Activated T-helper 1 cell treated with Interleukin-2 at 50 U/mL for 16 hours (primary cell): ENCODE measurements around the gene EFCAB9.
"Not testable (repeated sequence)": the region's sequence is repeated elsewhere in the genome, so short reads cannot be mapped to it uniquely, and the experiment has no call there.

ENCODE experiments used
- DNase-seq: peaks from one replicate; pipeline ENCODE4 v3.0.0-alpha.2; 2020; ENCODE audit warnings: low read depth

EFCAB9 gene

DNA sequence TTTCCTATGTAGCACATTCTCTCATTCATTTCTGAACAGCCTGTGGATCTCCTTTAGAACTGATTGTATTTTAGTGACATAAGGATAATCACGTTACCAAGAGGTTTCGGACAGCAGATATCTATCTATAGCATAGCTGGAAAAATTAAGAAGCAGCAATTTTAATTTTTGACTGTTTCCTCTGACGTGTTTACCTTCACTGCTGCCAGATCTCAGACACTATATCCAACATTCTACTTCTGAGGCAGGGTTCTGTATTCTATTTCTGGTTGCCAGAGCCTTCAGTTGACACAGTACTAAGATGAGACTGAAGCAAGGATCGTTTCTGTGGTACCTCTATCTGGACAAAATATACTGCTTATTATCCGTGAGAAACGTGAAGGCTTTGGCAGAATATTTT, at the start of gene EFCAB9:
Gene EFCAB9 (plus strand): TSS at position 301 of the 400 bp plus-strand sequence. CDS start 1 bp downstream, at position 302.
- no peak for DNase-seq

DNA sequence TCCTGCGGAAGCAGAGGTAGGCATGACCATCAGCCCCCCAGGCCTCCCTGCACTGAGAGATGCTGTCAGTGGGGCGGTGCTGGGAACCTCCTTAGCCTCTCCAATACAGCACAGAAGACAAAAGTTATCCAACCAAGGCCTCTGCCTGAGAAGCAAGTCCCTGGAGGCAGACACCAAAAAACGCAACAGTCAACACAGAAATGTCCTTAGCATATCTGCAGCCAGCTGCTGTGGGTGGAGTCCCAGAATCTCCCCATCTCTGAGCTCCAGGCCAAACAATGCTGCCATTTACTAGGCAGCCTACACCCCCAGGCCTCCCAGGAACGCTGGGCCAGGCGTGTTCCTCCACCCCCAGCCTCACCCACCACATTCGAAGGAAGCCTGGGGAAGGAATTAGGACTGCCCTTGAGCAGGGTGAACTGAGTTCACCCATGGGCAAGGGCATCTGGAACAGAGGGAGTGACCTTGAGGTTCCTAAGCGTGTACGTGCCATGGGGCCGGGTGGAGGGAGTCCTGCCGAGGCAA, 49.6 kb upstream of the EFCAB9 start:
- no peak for DNase-seq

DNA sequence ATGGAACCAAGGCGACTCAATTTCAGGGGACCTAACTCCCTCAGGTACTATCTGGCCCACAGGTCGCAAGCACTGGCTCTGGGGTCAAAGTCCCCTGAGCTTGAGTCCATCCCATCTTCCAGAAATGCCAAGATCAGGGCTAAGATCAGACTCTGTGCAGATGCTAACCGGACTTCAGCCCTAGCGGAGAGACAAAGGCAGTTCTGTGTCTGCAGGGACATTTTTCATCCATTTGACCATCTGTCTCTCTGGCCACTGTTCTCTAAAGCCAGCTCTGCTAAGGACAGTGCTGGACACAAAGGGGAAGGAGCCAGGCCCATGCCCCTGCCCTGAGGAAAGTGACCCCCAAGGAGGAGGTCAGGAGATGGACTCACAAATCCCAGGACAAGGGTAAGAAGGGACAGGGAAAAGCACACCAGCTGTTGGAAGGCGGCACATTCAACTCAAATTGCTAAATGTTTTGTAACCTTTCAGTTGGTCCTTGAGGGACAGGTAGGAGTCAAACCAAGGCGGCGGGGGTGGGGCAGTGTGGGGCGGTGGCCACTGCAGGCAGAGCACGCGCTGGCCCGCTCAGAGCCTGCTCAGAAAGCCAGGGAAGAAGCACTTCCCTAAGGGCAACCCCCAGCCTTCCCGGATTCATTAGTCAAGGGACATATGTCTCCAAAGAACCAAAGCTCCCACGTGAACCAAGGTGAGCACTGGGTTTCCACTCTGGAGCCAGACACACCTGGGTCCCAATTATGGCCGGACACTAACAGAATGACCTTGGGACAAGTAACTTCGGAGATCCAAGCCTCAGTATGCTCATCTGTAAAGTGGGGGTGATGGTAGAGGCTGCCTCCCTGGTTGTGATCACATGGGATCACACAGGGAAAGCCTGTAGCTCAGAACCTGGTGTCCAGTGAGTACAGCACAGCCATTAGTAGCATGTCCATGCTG, 48.8 kb upstream of the EFCAB9 start:
- DNase-seq, result no peak

DNA sequence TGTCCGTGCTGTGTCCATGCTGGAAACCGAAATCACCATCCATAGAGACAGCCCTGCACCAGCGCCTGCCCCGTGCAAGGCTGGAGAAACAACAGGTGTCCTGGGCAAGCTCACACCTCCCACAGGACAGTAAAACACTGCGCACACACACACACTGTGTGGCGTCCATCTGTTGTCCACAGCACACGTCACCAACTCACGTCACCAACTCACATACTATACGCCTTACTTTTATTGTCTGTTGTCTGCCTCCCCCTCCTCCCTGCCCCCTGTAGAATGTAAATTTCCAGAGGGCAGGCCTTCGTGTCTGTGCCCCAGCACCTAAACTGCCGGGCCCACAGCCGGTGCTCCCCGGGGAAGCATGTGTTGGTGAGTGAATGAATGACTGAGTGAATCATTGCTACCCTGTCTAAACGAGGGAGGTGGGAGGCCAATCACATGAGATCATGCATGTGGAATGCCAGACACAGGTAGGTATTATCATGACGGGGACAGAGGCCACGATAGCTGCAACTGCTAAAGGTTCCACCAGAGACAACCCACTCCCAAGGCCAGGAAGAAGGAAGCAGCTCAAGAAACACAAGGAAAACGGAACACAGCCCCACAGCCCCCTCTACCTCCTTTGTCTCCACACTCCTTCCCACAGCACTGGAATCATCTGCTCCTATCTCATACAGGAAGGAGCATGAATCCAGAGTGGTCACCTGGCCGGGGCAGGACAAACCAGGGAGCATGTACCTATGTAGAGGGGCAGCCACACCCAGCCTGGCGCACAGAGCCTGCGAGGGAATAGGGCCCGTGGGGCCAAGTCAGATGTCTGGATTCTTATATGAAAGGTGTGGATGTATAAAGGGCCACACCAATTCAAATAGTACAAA, 47.9 kb upstream of the EFCAB9 start:
- DNase-seq, result no peak

DNA sequence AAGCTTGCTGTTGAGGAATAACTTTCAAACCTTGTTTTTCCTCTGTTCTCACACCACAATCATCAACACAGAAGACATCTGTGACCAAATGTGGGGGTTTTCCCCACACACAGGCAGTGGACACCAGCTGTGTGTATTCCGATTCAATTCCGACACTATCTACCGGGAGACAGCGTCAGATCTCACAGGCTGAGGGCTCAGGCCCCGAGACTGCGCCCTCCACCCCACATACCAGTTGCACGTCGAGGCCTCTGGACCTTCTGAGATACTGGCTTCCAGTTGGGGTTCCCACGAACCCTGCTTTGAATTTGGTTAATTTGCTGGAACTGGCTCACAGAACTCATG, 47.3 kb upstream of the EFCAB9 start:
- no peak for DNase-seq

DNA sequence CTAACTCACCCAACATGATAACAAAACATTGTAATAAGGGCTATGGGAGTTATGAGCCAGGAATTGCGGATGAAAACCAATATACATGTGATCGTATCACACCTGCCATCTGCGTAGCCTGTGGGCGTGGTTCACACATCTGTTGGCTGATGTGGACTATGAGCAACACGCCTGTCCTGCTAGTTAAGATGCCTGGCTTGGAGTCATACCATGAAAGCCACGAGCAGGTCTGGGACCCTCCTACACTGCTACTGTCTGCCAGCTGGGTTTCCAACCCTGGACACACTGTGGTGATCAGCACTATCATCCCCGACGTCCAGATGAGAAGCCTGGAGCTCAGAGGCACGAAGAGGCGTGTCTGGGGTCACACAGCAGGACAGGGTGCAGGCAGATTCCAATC, 46.1 kb upstream of the EFCAB9 start:
- no peak for DNase-seq

DNA sequence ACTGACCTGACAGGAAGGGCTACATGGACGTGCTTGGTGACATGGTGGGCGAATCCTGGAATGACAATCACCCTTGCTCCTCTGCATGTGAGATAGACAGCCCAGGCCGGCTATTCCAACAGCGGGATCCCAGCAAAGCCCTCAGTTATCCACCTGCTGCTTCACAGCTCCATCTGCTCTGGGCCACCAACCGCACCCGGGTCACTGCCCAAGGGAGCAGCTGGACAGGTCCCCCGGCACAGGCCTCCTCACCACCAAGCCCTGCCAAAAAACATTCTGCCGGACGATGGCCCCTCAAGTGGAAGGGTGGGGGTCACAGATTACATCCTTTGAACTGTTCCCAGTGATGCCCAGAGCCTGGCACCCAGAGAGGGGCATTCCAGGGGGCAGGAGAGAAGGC, 45.6 kb upstream of the EFCAB9 start:
- no peak for DNase-seq

DNA sequence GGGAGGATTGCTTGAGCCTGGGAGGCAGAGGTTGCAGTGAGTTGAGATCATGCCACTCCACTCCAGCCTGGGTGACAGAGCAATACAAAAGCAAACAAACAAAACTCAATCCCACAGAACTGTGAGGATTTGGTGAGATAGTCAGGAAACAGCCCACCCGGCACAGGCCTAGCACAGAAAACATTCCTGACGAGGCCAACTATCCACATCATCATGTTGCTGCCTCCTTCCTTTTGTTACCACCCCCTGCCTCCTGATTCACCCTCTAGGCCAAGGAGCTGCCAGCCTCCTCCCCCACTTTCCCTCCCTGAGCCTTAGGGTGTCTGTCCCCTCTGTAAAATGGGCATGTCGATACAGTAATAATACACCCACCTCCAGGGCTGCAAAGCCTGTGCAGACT, 44.9 kb upstream of the EFCAB9 start:
- no peak for DNase-seq

DNA sequence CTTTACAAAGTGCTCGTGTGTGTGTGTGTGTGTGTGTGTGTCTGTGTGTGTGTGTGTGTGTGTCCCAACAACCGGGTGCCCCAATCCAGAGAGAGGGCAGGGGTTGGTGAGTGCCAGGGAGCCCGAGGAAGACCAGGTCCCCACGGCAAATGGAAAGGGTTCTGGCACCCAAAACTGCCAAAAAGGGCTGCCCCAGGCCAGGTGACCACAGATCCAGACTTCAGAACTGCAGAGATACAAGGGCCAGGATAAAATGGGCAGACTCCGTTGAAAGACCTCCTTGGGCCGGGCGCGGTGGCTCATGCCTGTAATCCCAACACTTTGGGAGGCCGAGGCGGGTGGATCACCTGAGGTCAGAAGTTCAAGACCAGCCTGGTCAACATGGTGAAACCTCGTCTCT, 44.5 kb upstream of the EFCAB9 start:
- DNase-seq, result not testable (repeated sequence)

DNA sequence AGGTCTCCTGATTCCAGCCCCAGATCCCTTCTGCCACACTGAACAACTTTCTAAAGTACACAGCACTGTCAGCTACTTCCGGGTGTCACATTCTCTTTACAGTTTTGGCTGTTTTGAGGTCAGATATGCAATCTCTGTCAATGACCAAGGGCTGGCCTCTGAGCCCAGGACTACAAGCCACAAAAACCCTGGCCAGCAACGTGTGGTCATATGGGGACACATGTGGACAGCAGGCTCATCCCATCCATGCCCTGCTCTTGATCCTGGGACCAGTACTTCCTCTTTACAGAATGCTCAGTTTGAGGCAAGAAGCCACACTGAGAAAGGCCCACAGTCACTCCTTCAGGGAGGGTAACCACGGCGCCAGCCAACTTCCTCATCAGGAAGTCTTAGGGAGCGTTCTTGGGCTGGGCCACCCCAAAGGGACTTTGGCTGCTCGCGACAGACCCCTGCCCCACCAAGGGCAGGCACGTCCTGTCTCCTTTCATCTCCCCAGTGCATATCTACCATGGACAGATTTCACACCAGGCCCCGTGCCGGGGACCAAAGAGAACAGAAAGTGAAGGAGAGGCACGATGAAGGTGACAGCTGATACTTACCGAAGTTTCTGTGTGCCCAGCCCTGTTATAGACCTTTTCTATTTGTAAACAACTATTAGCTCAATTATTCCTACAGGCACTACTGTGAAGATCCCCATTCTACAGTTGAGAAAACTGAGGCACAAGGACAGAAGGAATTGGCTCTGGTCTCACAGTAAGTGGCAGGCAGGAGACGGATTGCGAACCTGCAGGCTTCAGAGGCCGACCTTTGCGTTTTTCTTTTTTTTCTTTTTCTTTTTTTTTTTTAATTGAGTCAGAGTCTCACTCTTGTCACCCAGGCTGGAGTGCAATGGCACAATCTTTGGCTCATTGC, 43.2 kb upstream of the EFCAB9 start:
- DNase-seq, result no peak

DNA sequence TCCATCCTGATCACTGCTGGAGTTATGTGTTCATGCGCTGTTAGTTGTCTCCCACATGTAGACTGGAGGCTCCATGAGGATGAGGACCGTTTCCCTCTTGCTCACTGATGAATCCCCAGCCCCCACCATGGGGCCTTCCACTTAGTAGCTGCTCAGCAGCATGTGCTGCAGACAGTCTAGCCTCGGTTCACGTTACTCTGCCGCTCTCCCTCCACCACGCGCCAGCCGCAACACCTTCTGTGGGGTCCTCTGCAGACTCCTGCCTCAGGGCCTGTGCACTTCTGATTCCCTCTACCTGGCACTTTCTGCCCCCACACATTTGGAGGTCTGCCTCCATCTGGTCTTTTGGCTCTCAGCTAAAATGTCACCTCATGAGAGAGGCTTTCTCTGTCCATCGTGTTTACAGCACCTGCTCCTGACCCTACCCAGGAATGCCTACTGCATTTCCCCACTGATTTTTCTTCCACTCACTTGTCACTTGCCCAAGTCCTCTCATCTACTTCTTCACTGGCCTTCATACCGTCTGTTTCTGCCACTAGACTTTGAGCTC, 42.2 kb upstream of the EFCAB9 start:
- no peak for DNase-seq

DNA sequence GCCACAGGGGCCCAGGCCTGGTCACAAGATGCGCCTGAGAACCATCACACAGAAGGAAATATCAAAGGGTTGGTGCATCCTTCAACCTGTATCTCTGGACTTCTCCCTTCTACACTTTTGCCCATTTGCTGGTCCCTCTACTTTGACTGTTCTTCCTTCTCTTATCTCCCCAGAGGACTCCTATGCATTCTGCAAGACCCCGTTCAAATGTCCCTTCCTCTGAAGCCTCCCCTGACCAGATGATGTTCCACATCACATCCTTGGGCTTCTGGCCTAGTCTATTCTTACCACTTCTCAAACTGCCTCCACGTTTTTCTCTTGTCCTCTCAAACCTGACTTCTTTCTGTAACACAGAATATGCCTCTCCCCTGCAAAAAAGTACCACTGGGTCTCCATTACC, 40.3 kb upstream of the EFCAB9 start:
- DNase-seq, result no peak

DNA sequence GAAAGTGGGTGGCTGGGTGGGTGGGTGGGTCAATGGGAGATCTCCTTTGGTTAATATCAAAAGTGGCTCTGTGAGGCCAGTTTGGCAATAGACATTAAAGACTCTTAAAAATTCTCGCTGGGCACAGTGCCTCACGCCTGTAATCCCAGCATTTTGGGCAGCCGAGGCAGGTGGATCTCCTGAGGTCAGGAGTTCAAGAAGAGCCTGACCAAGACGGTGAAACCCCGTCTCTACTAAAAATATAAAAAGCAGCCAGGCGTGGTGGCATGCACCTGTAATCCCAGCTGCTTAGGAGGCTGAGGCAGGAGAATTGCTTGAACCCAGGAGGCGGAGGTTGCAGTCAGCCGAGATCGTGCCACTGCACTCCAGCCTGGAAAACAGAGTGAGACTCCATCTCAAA, 38.9 kb upstream of the EFCAB9 start:
- DNase-seq, result not testable (repeated sequence)

DNA sequence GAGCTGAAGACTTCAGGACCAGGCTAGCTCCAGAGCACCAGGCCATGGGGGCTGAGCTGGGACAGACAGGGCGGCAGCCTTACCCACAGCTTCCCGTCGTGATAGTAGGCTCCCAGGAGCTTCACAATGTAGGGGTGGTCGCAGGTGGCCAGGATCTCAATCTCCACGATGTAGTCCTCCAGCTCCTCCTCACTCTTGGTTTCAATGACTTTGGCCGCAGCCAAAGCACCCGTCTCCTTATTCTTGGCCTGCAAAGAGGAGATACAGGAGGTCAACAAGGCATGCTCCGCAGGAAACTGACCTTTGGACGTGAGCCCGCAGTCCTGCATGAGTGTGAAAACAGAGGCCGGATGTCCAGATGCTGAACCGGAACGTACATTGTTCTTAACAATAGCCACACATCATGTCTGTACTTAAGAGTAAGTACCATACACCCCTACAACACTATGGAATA, 37.4 kb upstream of the EFCAB9 start:
- no peak for DNase-seq

DNA sequence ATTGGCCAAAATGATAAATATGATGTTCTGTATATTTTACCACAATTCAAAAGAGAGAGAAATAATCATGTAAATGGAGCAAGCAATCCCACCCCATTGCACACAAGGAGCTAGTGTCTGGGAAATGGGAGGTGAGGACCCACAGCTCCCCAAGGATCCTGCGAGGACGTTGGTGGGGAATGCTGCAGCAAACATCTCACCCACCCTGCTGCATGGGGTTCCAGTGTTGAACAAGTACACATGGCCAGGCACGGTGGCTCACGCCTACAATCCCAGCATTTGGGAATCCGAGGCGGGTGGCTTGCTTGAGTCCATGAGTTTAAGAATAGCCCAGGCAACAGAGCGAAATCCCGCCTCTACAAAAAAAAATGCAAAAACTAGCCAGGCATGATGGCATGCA, 35.0 kb upstream of the EFCAB9 start:
- DNase-seq, result no peak

DNA sequence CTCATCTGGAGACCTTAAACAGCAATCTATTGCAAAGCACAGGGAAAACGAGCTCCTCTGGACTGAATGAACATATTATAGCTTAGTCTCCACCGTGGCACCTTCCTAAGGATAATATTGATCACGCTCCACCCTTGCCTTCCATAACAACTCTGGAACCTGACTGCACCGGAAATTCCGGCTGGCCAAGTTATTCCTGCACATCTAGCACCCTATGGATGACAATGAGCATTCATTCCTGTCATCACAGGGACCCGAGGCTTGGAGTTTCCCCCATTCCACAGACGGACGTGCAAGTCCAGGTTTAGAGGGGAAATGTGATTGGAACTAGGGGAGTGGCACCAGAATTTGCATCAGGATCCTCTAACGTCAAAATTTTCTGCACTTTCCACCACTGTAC, 33.5 kb upstream of the EFCAB9 start:
- DNase-seq, result no peak

DNA sequence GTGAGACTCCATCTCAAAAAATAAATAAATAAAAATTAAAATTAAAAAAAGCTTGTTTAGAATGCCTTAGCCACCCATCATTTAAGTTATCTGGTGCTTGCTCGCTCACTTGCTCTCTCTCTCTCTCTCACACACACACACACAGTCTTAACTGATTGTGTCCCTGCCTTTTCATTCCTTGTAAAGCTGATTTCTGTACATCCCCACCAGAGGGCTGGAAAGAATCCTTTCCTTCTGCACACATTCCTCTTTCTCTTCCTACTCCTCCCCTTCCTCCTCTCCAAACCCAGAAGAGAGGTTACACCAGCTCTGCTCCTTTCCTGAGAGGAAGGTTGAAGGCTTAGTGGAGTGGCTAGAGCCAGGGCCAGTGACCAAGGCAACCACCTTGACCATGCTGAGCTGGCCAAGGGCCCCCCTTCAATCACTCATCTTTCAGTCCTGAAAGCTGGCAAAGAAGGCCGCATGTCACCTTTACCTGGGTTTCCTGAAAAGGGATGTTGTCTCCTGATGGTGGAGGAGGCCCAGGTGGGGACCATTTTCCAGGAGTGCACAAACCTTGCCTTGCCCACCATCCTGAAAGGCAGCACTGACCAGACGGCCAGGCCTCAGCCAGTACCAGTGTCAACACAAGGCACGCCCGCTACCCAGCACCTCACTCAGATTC, 31.5 kb upstream of the EFCAB9 start:
- DNase-seq, result no peak

DNA sequence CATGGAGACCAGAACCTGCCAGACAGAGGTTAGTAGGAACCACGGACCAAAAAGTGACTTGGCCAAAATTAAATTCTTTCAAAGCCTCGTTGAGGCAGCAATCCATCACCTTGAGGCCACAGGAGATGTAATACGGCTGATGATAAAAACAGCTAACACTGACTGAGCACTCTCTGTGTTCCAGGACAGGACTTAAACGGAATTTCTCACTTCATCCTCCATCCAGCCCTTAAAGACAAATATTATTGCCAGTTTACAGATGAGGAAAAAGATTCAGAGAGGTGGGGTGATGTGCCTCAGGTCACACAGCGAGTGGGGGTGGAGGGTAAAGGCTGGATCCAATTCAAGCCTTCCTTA, 31.0 kb upstream of the EFCAB9 start:
- DNase-seq, result no peak

DNA sequence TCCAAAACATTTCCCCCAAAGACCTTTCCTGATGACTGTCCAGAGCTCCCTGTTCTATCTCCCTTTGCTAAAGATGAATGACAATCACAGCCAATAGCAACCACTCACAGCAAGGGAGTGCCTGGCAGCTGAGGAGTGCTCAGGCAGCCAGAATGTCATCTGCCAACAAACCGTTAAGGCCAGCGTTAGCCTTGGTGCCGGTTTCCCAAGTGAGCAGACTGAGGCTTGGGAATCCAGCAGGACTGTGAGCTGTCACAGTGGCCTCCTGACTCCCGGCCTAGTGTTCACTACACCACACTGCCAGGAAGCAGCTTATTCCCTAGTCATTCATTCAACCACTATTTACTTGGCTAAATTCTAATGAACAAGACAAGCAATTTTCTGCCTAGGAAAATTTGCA, 30.6 kb upstream of the EFCAB9 start:
- no peak for DNase-seq

DNA sequence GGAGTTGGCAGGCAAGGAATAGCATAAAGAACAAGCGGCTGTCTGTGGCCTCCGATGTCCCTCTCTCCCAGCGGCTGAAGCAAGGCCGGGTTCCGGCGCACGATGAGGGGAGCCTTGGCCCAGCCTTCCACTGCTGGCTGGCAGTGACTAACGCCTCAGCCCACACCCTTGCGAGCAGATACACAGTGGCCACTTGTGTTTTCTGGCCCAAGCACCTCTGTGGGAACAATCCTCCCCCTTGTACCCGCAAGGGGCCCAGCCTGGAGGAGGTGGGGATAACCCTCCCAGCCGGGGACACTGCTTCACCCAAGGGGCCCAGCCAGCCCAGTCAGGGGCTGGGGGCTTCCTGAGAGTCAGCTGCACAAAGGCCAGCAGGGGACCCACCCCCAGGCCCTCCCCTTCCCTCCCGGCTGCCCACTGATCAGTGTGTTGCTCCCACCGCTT, 29.2 kb upstream of the EFCAB9 start:
- no peak for DNase-seq

DNA sequence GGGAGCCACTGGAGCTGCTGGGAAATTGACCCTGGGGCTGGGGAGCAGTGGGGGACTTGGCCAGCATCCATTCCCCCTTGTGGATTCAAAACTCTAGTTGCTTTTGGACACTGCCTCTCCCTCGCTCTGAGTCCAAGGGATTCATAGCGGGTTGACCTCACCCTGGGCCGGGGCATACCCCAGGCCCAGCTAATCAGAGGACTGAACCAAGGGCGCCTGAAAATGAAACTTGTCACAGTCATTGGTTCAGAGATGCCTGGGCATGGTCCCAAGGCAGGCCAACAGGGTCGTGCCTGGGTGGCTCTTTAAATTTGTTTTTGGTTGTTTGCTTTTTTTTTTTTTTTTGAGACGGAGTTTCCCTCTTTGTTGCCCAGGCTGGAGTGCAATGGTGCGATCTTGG, 28.5 kb upstream of the EFCAB9 start:
- no peak for DNase-seq
